ENCODE results near the gene RPL10A.

RPL10A gene

DNA sequence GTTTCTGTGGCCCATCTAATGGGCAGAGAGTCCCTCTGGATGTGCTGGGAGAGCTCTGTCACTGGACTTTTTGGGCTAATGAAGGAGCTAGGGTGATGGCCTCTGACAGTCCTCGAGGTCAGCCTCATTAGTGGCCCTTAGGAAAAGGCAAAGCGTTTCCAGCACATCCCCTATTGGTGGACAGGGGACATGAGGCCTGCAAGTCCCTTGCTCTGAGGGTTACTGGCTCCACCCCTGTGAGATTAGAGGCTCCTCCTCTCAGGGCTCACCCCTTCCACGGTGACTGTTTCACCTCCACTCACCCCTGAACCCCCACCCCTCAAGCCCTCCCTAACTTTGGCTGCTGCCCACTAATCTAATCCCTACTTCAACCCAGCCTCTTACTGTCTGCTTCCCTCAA lies 28.9 kb upstream of the RPL10A start:
- no peaks in the 10 kb centered on the region for H3K79me2 ChIP-seq (ENCODE audit: insufficient read depth, low read depth)
- H3K36me3 ChIP-seq (ENCODE audit: insufficient read depth): no peaks in the 10 kb centered on the region
- H3K4me3 ChIP-seq (IDR thresholded peaks at IDR 0.05; ENCODE audit: insufficient read depth, low read depth, low read length): no peak overlapping the region
- no peak overlapping the region for H2AFZ ChIP-seq (ENCODE audit: low read depth)
- no peak overlapping the region for H3K4me2 ChIP-seq
- no peak overlapping the region for H3K27ac ChIP-seq
- H4K20me1 ChIP-seq (ENCODE audit: insufficient read depth): no peaks in the 10 kb centered on the region
- H3K9ac ChIP-seq: no peak overlapping the region
- H3K4me1 ChIP-seq (ENCODE audit: low read depth, poor library complexity, severe bottlenecking): no peaks in the 10 kb centered on the region
- H3K27me3 ChIP-seq (ENCODE audit: insufficient read depth, low read depth): no peaks in the 10 kb centered on the region
- TF ChIP-seq, protein P1, sequence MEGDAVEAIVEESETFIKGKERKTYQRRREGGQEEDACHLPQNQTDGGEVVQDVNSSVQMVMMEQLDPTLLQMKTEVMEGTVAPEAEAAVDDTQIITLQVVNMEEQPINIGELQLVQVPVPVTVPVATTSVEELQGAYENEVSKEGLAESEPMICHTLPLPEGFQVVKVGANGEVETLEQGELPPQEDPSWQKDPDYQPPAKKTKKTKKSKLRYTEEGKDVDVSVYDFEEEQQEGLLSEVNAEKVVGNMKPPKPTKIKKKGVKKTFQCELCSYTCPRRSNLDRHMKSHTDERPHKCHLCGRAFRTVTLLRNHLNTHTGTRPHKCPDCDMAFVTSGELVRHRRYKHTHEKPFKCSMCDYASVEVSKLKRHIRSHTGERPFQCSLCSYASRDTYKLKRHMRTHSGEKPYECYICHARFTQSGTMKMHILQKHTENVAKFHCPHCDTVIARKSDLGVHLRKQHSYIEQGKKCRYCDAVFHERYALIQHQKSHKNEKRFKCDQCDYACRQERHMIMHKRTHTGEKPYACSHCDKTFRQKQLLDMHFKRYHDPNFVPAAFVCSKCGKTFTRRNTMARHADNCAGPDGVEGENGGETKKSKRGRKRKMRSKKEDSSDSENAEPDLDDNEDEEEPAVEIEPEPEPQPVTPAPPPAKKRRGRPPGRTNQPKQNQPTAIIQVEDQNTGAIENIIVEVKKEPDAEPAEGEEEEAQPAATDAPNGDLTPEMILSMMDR (conservative IDR thresholded peaks at IDR 0.05; ENCODE audit: low read depth, low read length): no peak

- no peaks in the 10 kb centered on the region for H3K27me3 ChIP-seq (ENCODE audit: insufficient read depth, low read depth)
- H3K79me2 ChIP-seq (ENCODE audit: insufficient read depth, low read depth): no peaks in the 10 kb centered on the region
- H3K36me3 ChIP-seq (ENCODE audit: insufficient read depth): no peaks in the 10 kb centered on the region
- H3K4me2 ChIP-seq: no peak overlapping the region
- TF ChIP-seq, protein P1 (conservative IDR thresholded peaks at IDR 0.05; ENCODE audit: low read depth, low read length): no peak
- no peak overlapping the region for H3K9ac ChIP-seq
- H3K4me3 ChIP-seq (IDR thresholded peaks at IDR 0.05; ENCODE audit: insufficient read depth, low read depth, low read length): no peak overlapping the region
- H4K20me1 ChIP-seq (ENCODE audit: insufficient read depth): no peaks in the 10 kb centered on the region
- H3K27ac ChIP-seq: no peak overlapping the region
- H3K4me1 ChIP-seq (ENCODE audit: low read depth, poor library complexity, severe bottlenecking): peaks cover 10% of the 10 kb centered on the region
- H2AFZ ChIP-seq (ENCODE audit: low read depth): no peak overlapping the region
Measured at GRCh38 chr6:35441205-35441604, 27.0 kb upstream of the RPL10A start.

GRCh38 chr6:35441642-35442041 lies 26.6 kb upstream of the RPL10A start:
- Histone ChIP-seq H3K27ac (no peak overlapping the region), H3K4me1 (ENCODE audit: low read depth, poor library complexity, severe bottlenecking) (peaks cover 10% of the 10 kb centered on the region), H3K36me3 (ENCODE audit: insufficient read depth) (no peaks in the 10 kb centered on the region), H3K4me3 (IDR thresholded peaks at IDR 0.05; ENCODE audit: insufficient read depth, low read depth, low read length) (no peak overlapping the region), H3K27me3 (ENCODE audit: insufficient read depth, low read depth) (no peaks in the 10 kb centered on the region), H3K4me2 (no peak overlapping the region), H4K20me1 (ENCODE audit: insufficient read depth) (no peaks in the 10 kb centered on the region), H3K79me2 (ENCODE audit: insufficient read depth, low read depth) (no peaks in the 10 kb centered on the region), H2AFZ (ENCODE audit: low read depth) (no peak overlapping the region), H3K9ac (no peak overlapping the region)
- TF ChIP-seq, protein P1 (conservative IDR thresholded peaks at IDR 0.05; ENCODE audit: low read depth, low read length): no peak

GRCh38 chr6:35442693-35443092 lies 25.5 kb upstream of the RPL10A start:
- H2AFZ ChIP-seq (ENCODE audit: low read depth): no peak overlapping the region
- H3K4me2 ChIP-seq: no peak overlapping the region
- no peak overlapping the region for H3K9ac ChIP-seq
- no peak overlapping the region for H3K4me3 ChIP-seq (IDR thresholded peaks at IDR 0.05; ENCODE audit: insufficient read depth, low read depth, low read length)
- H3K4me1 ChIP-seq (ENCODE audit: low read depth, poor library complexity, severe bottlenecking): peaks cover 10% of the 10 kb centered on the region
- H4K20me1 ChIP-seq (ENCODE audit: insufficient read depth): no peaks in the 10 kb centered on the region
- TF ChIP-seq, protein P1 (conservative IDR thresholded peaks at IDR 0.05; ENCODE audit: low read depth, low read length): no peak
- no peak overlapping the region for H3K27ac ChIP-seq
- H3K36me3 ChIP-seq (ENCODE audit: insufficient read depth): no peaks in the 10 kb centered on the region
- H3K79me2 ChIP-seq (ENCODE audit: insufficient read depth, low read depth): no peaks in the 10 kb centered on the region
- H3K27me3 ChIP-seq (ENCODE audit: insufficient read depth, low read depth): no peaks in the 10 kb centered on the region

Measured in KMS-11 (cell line).